Prostate gland (tissue), 2 donors: ENCODE data around the gene SLC66A3.

Experiments
- POLR2AphosphoS5 ChIP-seq: sonication (generic); formaldehyde crosslinking; IDR thresholded peaks from one replicate; pipeline ENCODE4 v1.6.1; 2017; ENCODE audit warnings: antibody characterized with exemption
- TF ChIP-seq, protein P1 (sequence below), 4 experiments: fragments of 200-600 bp in 2 of 4; fragments of 450-650 bp in 2 of 4; sonication (generic) in 2 of 4; IDR thresholded peaks; 1 replicate in 3 of 4; 2 replicates in 1 of 4; pipeline ENCODE4 v1.5.1; 2016 to 2019; ENCODE audit warnings: antibody characterized with exemption in 4 of 4, mild to moderate bottlenecking in 2 of 4, moderate library complexity in 2 of 4

DNA sequence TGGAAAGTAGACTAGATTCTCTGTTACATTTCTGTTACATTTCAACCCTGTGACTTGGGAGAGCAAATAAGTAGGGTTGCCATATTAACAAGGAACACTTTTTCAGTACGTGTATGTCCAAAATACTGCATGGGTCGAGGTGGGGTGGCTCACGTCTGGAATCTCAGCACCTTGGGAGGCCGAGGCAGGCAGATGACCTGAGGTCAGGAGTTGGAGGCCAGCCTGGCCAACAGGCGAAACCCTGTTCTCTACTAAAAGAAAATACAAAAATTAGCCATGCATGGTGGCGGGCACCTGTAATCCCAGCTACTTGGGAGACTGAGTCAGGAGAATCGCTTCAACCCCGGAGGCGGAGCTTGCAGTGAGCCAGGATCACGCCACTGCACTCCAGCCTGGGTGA, 11.2 kb downstream of the SLC66A3 start:
- TF ChIP-seq, protein P1, sequence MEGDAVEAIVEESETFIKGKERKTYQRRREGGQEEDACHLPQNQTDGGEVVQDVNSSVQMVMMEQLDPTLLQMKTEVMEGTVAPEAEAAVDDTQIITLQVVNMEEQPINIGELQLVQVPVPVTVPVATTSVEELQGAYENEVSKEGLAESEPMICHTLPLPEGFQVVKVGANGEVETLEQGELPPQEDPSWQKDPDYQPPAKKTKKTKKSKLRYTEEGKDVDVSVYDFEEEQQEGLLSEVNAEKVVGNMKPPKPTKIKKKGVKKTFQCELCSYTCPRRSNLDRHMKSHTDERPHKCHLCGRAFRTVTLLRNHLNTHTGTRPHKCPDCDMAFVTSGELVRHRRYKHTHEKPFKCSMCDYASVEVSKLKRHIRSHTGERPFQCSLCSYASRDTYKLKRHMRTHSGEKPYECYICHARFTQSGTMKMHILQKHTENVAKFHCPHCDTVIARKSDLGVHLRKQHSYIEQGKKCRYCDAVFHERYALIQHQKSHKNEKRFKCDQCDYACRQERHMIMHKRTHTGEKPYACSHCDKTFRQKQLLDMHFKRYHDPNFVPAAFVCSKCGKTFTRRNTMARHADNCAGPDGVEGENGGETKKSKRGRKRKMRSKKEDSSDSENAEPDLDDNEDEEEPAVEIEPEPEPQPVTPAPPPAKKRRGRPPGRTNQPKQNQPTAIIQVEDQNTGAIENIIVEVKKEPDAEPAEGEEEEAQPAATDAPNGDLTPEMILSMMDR (IDR thresholded peaks at IDR 0.05) = no peak
- TF ChIP-seq POLR2AphosphoS5 = no peak
